ENCODE data around the gene CDK16.

- TF ChIP-seq, protein P1, sequence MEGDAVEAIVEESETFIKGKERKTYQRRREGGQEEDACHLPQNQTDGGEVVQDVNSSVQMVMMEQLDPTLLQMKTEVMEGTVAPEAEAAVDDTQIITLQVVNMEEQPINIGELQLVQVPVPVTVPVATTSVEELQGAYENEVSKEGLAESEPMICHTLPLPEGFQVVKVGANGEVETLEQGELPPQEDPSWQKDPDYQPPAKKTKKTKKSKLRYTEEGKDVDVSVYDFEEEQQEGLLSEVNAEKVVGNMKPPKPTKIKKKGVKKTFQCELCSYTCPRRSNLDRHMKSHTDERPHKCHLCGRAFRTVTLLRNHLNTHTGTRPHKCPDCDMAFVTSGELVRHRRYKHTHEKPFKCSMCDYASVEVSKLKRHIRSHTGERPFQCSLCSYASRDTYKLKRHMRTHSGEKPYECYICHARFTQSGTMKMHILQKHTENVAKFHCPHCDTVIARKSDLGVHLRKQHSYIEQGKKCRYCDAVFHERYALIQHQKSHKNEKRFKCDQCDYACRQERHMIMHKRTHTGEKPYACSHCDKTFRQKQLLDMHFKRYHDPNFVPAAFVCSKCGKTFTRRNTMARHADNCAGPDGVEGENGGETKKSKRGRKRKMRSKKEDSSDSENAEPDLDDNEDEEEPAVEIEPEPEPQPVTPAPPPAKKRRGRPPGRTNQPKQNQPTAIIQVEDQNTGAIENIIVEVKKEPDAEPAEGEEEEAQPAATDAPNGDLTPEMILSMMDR (IDR thresholded peaks at IDR 0.05), result no peak
- TF ChIP-seq POLR2A (IDR thresholded peaks at IDR 0.05), result no peak
These were observed 46.5 kb upstream of the CDK16 start for GRCh38 chrX:47171996-47172395.

All from heart left ventricle (tissue), 13 donors.